Adrenal gland (tissue), 12 donors: ENCODE results near the gene EIF1AD. TPM values are rescaled to one million over a fixed set of nuclear protein-coding genes. Genes with fewer than 3 reads are reported as not detected.
"Not testable (repeated sequence)": the region's sequence is repeated elsewhere in the genome, so short reads cannot be mapped to it uniquely, and the experiment has no call there.

Experiments
- DNase-seq, 7 donors: peaks; one replicate each; pipeline ENCODE4 v3.0.0-alpha.2; 2019 to 2020
- H3K27ac ChIP-seq, 5 donors: fragments of 200-600 bp; sonication (generic) in 4 of 5; 1 replicate in 3 of 5; 2 replicates in 2 of 5; pipeline versions ENCODE4 v1.5.1 to v1.8.0; 2016 to 2020; ENCODE audit warnings: mild to moderate bottlenecking in 1 of 5
- H3K27me3 ChIP-seq: fragments of 200-600 bp; 2 replicates; pipeline ENCODE4 v1.8.0; 2021
- H3K36me3 ChIP-seq, 2 donors: fragments of 200-600 bp; replicated peaks in 1 of 2; 1 replicate in 1 of 2; 2 replicates in 1 of 2; pipeline versions ENCODE4 v1.5.1 to v1.8.0; 2018 to 2022
- H3K4me1 ChIP-seq, 2 donors: fragments of 200-600 bp; replicated peaks in 1 of 2; 1 replicate in 1 of 2; 2 replicates in 1 of 2; pipeline versions ENCODE4 v1.5.1 to v1.8.0; 2018 to 2021
- H3K4me3 ChIP-seq, 4 donors: fragments of 200-600 bp; sonication (generic) in 3 of 4; one replicate each; pipeline ENCODE4 v1.5.1; 2016 to 2018
- H3K9me3 ChIP-seq, 3 donors: fragments of 200-600 bp; sonication (generic) in 1 of 3; replicated peaks in 1 of 3; 1 replicate in 2 of 3; 2 replicates in 1 of 3; pipeline versions ENCODE4 v1.5.1 to v1.8.0; 2016 to 2021
- POLR2A ChIP-seq, 2 donors: fragments of 450-650 bp; IDR thresholded peaks; one replicate each; pipeline ENCODE4 v1.6.1; 2017; ENCODE audit warnings: antibody characterized with exemption in 2 of 2, mild to moderate bottlenecking in 2 of 2, moderate library complexity in 1 of 2
- WGBS, 4 donors: extraction: QIAGEN DNeasy Blood & Tissue Kit in 2 of 4; methylation state at CpG; one replicate each; pipeline versions ENCODE4 v1.1.5 to v1.1.7; 2013 to 2017; 5-methylcytosine and 5-hydroxymethylcytosine counted together
- intact Hi-C, 2 donors: fragments of 100-400 bp; cut with DNase I; formaldehyde crosslinking; loops; one replicate each; pipeline versions ENCODE4 v1.14.1 to v1.15.0; 2022 to 2023
- polyA plus RNA-seq, 3 donors: library from polyadenylated mRNA; stranded (reverse); fragments of 200-250 nt in 2 of 3; fragments of 350-450 nt in 1 of 3; fragmentation: Illumina TruSeq in 1 of 3; extraction: RNeasy Lipid Tissue Mini Kit (QIAGEN cat#74804) in 1 of 3; gene quantifications; one replicate each; pipeline ENCODE4 v1.2.3, GENCODE V29; 2013 to 2014
- total RNA-seq, 9 donors: library from RNA; depleted of rRNA in 4 of 9; stranded (reverse); fragments of >200 nt in 4 of 9; fragments of 120-200 nt in 1 of 9; fragmentation: NEBNext Ultra II Directional in 1 of 9; extraction: Animal tissue kit (Norgen Biotek cat#: 25700) in 1 of 9; gene quantifications; one replicate each; pipeline versions ENCODE4 v1.1.0 to v1.2.4, GENCODE V29; 2013 to 2023
- TF ChIP-seq, protein P1 (sequence below), 6 experiments: fragments of 450-650 bp in 4 of 6; fragments of 200-600 bp in 2 of 6; sonication (generic) in 1 of 6; IDR thresholded peaks; 1 replicate in 5 of 6; 2 replicates in 1 of 6; pipeline versions ENCODE4 v1.5.1 to v1.8.0; 2016 to 2021; ENCODE audit warnings: antibody characterized with exemption in 6 of 6, mild to moderate bottlenecking in 2 of 6, moderate library complexity in 1 of 6
- donor health status: healthy with polysubstance abuse.
- donor health status: Bipolar disorder and iron deficiency.
- donor health status: DM: yes; HTN: yes; CAD: no.
- donor health status: DM: no; HTN: no; CAD: no.
- donor health status: DM: no; HTN: no; CAD: no.
- donor health status: DM: yes; HTN: yes; CAD: no.

Gene EIF1AD
- total and polyA plus RNA-seq, 12 donors = 15.5 to 49.0 (median 29.6) TPM

DNA sequence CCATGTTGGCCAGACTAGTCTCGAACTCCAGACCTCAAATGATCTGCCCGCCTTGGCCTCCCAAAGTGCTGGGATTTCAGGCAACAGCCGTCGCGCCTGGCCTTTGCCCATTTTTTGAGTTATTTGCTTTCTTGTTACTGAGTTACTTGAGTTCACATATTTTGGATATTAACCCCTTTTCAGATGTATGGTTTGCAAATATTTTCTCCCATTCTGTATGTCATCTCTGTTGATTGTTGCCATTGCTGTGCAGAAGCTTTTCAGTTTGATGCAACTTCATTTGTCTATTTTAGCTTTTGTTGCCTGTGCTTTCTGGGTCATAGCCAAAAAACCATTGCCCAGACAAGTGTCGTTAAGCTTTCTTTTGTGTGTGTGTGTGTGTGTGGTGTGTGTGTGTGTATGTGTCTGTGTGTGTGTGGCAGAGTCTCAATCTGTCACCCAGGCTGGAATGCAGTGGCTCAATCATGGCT lies 49.9 kb downstream of the EIF1AD start:
- H3K4me1 ChIP-seq = no peaks in the 10 kb centered on the region
- H3K27me3 ChIP-seq = peaks cover 4% of the 10 kb centered on the region
- H3K27ac ChIP-seq = no peak overlapping the region
- no peaks in the 10 kb centered on the region for H3K36me3 ChIP-seq
- no peak overlapping the region for H3K4me3 ChIP-seq
- TF ChIP-seq POLR2A (IDR thresholded peaks at IDR 0.05) = no peak
- TF ChIP-seq, protein P1, sequence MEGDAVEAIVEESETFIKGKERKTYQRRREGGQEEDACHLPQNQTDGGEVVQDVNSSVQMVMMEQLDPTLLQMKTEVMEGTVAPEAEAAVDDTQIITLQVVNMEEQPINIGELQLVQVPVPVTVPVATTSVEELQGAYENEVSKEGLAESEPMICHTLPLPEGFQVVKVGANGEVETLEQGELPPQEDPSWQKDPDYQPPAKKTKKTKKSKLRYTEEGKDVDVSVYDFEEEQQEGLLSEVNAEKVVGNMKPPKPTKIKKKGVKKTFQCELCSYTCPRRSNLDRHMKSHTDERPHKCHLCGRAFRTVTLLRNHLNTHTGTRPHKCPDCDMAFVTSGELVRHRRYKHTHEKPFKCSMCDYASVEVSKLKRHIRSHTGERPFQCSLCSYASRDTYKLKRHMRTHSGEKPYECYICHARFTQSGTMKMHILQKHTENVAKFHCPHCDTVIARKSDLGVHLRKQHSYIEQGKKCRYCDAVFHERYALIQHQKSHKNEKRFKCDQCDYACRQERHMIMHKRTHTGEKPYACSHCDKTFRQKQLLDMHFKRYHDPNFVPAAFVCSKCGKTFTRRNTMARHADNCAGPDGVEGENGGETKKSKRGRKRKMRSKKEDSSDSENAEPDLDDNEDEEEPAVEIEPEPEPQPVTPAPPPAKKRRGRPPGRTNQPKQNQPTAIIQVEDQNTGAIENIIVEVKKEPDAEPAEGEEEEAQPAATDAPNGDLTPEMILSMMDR (IDR thresholded peaks at IDR 0.05) = no peak
- intact Hi-C loops = no loop called here
- DNase-seq = no peak
- 41 to 64% (median 57%) methylated on average over 6 of the region's 6 CpGs for WGBS, 4 donors
- H3K9me3 ChIP-seq = no peaks in the 10 kb centered on the region

DNA sequence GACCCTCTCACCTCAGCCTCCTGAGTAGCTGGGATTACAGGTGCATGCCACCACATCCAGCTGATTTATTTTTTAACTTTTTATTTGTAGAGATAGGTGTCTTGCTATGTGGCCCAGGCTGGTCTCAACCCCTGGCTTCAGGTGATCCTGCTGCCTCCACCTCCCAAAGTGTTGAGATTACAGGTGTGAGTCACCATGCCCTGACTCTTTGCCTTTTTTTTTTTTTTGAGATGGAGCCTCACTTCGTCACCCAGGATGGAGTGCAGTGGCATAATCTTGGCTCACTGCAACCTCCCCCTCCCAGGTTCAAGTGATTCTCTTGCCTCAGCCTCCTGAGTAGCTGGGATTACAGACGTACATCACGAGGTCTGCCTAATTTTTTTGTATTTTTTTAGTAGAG lies 50.3 kb downstream of the EIF1AD start:
- DNase-seq, H3K9me3 ChIP-seq, H3K27me3 ChIP-seq, H3K4me3 ChIP-seq, H3K4me1 ChIP-seq, H3K36me3 ChIP-seq, H3K27ac ChIP-seq, intact Hi-C loops: not testable (repeated sequence)
- 26 to 41% (median 32%) methylated on average over 3 of the region's 3 CpGs for WGBS, 4 donors

DNA sequence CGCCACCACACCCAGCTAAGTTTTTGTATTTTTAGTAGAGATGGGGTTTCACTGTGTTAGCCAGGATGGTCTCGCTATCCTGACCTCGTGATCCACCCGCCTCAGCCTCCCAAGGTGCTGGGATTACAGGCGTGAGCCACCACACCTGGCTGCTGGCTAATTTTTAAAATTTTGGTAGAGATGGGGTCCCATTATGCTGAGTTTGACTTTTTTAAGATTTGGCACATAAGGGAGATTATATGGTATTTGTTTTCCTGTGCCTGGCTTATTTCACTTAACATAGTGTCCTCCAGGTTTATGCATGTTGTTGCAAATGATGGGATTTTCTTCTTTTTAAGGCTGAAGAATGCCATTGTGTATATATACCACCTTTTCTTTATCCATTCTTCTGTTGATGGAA lies 51.2 kb downstream of the EIF1AD start:
- intact Hi-C loops = not testable (repeated sequence)
- WGBS, 4 donors = 90 to 98% (median 92%) methylated on average over 4 to 5 of the region's 5 CpGs

DNA sequence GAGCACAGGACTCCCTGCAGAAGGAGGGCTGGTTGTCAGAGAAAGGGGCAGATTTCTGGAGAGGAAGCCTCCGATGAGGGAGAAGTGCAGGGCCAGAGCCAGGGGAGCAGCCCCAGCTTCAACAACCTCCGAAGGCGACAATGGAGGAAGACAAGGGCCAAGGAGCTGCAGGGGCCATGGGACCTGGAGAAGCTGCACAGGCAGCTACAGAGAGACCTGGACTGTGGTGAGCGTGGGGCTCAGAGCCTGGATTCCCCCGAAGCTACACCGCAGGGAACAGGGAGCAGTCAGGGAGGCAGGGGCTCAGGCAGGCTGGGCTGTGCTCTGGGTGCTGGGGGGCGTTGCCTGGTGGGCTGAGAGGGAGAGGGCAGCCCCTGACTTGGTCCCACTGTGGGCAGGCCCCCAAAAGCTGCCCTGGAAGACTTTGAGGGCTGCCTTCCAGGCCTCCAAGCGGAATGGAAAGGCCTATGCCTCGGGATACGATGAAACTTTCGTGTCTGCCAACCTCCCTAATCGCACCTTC lies 54.3 kb downstream of the EIF1AD start:
- Histone ChIP-seq H3K36me3 (no peaks in the 10 kb centered on the region), H3K27me3 (no peaks in the 10 kb centered on the region), H3K9me3 (no peaks in the 10 kb centered on the region), H3K4me1 (no peaks in the 10 kb centered on the region), H3K4me3 (no peak overlapping the region), H3K27ac (no peak overlapping the region)
- no peak for TF ChIP-seq POLR2A (IDR thresholded peaks at IDR 0.05)
- TF ChIP-seq, protein P1 (IDR thresholded peaks at IDR 0.05) = no peak
- intact Hi-C loops = no loop called here
- 77 to 86% (median 83%) methylated on average over 8 to 12 of the region's 12 CpGs for WGBS, 4 donors
- DNase-seq = no peak

More for the DNA sequence above, 51.2 kb downstream of the EIF1AD start:
- not testable (repeated sequence) for H3K4me3 ChIP-seq, H3K27me3 ChIP-seq, H3K9me3 ChIP-seq, H3K27ac ChIP-seq, H3K4me1 ChIP-seq, DNase-seq, H3K36me3 ChIP-seq

DNA sequence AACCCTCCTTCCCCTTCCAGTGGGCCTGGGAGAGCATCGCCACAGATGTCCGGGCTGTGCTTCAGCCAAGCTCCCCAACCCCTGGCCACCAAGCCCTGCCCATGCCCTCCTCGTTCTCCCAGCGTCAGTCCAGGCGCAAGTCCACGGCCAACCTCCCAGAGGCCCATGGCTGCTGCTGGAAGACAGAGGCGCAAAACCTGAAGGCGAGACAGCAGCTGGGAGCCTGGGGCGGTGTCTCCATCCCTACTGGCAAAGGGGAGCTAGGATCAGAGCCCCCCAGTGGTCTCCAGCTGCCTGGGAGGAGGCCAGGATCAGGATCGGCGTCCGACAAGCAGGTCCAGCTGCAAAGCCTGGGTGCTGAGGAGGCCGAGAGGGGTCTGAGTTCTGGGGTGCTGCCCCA lies 54.8 kb downstream of the EIF1AD start:
- H3K4me1 ChIP-seq = no peaks in the 10 kb centered on the region
- no peak for TF ChIP-seq POLR2A (IDR thresholded peaks at IDR 0.05)
- TF ChIP-seq, protein P1 (IDR thresholded peaks at IDR 0.05) = no peak
- no peaks in the 10 kb centered on the region for H3K9me3 ChIP-seq
- no peak overlapping the region for H3K4me3 ChIP-seq
- H3K27ac ChIP-seq = no peak overlapping the region
- intact Hi-C loops = no loop called here
- no peak for DNase-seq
- no peaks in the 10 kb centered on the region for H3K36me3 ChIP-seq
- 63 to 78% (median 66%) methylated on average over 7 to 13 of the region's 13 CpGs for WGBS, 4 donors
- H3K27me3 ChIP-seq = no peaks in the 10 kb centered on the region
